HG03039 (cell line): ENCODE measurements around the gene PPP1R14D.
A peak's percentile ranks its signal among the peaks of the same experiment; 100 is the strongest.

Source experiments
- ATAC-seq: cut with Tn5 transposase; IDR thresholded peaks from one replicate; pipeline ENCODE4 v1.9.1; 2021; ENCODE audit warnings: mild to moderate bottlenecking, moderate library complexity; ENCODE audit not compliant: unreplicated experiment

The PPP1R14D gene

DNA sequence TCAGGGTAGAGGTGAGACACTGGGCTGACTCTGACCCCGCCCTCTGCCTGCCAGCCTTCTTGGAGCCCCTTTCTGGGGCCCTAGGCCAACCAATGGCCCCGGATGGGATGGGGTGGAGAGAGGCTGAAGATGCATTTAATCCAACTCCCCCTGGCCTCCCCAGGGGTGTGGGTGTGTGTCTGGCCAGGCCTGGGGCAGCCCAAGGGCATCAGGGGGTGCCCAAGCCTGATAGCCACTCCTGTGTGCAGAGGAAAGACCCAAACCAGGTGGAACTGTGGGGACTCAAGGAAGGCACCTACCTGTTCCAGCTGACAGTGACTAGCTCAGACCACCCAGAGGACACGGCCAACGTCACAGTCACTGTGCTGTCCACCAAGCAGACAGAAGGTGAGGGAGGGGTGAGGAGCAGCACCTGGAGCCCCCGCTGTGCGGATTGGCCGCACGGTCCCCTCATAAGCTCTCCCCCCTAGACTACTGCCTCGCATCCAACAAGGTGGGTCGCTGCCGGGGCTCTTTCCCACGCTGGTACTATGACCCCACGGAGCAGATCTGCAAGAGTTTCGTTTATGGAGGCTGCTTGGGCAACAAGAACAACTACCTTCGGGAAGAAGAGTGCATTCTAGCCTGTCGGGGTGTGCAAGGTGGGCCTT lies 24.9 kb upstream of the PPP1R14D start:
- ATAC-seq = no peak

DNA sequence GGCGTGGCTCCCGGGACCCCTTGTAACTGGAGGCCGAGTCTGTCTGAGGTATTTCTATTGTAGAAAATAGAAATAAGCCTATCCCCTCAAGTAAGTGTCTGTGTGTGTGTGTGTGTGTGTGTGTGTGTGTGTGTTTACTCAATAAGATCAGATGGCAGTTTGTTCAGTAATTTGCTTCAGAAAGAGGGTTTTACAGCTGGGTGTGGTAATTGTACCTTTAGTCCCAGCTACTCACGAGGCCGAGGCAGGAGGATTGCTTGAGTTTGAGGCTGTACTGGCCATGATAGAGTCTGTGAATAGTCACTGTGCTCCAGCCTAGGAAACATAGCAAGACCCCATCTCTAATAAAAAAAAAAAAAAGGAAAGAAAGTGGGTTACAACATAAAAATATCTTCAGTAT lies 24.0 kb upstream of the PPP1R14D start:
- no peak for ATAC-seq

DNA sequence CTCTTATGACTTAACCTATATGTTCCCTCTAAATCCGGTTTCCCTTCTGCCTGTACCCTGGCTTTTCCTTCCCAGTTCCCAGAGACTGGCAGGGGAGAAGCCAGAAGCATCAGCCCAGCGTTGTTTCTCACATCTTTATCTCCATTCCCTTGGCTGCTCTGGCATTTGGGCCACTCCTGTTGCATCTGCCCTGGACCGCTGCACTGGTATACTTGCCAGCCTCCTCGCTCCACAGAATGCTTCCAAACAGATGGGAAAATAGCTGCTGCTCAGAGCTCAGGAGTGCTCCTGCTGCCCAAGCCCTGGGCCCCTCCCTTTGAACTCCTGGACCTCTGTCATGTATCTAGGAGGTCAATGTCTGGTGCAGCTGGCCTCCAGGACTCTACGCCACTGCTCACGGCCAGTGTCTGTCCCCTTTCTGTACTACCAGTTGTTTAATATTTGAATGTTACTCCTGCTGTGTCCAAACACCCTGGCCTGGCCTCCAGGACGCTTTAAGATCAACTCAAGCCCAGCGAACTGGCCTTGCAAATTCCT lies 22.1 kb upstream of the PPP1R14D start:
- ATAC-seq = no peak

DNA sequence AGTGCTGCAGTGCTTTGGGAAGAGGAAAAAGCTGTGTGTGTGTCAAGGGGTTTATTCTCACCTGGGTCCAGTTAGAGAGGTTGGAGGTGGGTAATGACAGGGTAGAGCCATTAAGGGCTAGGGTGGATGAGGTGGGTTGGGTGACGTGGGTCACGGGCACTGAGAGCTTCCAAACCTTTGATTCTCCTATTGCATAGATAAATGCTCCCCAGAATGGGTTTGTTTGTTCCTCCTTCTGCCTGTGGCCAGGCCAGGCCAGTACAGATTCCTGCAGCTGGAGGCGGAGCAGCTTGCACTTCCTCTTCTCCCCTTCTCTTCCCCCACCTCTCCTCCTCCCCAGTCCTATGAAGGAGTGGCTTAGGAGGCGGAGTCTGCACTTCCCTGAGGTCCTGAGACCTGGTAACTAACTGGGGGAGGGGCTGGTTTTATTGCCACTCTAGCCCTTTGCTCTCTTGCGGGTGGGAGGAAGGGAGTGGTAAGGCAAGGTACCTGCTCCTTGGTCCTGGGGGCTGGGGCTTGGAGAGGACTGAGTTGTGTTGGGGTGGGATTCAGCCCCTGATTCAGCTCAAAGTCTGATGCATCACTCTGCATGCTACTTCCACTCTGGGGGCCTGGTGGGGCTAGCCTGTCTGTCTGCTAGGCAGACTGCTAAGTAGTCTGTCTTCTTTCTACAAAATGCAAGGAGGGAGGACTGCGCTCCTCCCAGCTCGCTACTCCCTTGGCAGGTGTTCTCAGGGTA lies 18.9 kb upstream of the PPP1R14D start:
- peak; percentile 54 for ATAC-seq

DNA sequence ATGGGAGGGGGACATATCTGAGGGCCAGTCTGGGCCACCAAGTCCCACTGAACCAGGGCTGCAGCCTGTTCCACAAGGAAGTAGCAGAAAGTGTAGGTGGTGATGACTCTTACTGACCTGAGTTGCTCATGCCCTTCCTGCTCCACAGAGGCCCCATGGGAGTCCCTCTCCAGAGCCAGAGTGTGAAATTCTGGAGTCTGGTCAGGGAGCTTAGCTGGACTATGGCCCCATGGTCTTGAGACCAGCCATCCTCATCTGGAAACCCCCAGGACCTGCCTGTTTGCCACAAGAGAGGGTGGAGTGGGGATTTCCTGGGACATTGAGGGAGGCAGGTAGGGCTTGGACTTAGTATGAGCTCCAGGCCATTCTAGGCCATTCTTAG lies 18.3 kb upstream of the PPP1R14D start:
- ATAC-seq = peak; percentile 12

DNA sequence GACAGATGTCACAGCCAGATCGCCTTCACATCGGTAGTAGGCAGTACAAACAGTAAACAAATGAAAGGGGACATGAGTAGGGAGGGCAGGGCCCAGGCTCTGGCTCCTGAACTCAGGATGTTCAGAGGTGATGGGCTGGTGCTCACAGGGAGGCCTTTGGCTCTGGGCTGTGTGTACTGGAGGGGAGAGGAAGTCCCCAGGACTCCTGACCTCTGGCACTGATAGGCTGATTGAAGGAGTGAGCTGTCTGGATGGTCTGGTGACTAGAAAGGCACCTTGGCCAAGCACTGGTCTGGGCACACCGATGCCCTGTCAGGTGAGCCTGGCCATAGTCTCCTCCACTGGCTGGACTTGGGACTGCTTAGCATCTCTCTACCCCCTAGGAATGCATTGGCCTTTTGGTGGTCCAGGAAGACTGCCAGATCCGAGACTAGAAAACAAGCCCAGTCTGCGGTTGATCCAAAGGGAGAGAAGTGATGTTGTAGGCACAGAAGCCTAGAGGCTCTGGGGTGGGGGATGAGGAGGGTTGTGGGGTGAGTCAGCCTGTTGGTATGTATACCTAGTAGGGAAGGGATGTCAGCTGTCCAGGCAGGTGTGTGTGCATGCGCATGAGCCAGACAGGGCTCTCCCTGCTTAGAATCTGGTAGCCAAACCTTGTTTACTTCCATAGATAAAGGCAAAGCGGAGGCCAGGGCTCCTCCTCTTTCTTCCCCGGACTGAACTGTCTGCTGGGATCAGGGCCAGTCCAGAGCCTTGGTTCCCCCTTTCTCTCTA lies 17.2 kb upstream of the PPP1R14D start:
- ATAC-seq = no peak

DNA sequence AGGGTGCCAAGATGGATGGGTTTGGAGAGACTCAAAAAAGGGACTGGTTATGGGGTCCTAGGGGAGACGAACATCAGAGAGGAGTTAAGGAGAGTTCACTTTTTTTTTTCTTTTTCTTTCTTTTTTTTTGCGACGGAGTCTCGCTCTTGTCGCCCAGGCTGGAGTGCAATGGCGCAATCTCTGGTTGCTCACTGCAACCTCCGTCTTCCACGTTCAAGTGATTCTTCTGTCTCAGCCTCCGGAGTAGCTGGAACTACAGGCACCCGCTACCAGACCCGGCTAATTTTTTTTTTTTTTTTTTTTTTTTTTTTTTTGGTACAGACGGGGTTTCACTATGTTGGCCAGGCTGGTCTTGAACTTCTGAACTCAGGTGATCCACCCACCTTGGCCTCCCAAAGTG lies 16.5 kb upstream of the PPP1R14D start:
- ATAC-seq = no peak

DNA sequence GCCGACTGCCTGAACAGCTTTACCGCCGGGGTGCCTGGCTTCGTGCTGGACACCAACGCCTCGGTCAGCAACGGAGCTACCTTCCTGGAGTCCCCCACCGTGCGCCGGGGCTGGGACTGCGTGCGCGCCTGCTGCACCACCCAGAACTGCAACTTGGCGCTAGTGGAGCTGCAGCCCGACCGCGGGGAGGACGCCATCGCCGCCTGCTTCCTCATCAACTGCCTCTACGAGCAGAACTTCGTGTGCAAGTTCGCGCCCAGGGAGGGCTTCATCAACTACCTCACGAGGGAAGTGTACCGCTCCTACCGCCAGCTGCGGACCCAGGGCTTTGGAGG lies 16.2 kb upstream of the PPP1R14D start:
- no peak for ATAC-seq

DNA sequence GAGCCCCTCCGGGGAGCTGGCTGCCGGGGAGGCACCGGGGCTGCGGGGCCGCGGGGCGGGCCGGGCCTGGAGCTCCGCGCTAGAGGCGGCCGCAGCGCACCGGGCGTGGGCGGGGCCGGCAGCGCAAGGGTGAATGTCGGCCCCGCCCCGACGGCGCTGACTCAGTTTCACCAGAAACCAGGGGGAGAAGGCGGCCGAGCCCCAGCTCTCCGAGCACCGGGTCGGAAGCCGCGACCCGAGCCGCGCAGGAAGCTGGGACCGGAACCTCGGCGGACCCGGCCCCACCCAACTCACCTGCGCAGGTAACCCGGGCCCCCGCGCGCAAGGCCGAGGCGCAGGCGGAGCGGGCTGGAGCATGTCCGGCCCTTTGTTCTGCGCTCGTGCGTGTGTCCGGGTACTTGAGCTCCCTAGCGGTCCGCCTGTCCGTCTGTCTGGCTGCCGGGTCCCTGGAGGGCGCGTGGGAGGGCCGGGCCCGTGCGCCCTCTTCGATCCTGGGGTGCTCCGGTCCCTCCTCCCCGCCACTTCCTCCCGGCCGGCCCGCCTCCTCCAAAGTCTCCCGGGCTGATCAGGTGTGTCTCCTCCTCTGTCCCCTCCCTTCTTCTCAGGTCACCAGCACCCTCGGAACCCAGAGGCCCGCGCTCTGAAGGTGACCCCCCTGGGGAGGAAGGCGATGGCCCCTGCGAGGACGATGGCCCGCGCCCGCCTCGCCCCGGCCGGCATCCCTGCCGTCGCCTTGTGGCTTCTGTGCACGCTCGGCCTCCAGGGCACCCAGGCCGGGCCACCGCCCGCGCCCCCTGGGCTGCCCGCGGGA lies 15.6 kb upstream of the PPP1R14D start, which contains the start of gene SPINT1:
Gene SPINT1, plus strand, starts transcription at position 164 of the 811 bp plus-strand sequence. Its CDS starts 507 bp downstream, at position 671.
- no peak for ATAC-seq

DNA sequence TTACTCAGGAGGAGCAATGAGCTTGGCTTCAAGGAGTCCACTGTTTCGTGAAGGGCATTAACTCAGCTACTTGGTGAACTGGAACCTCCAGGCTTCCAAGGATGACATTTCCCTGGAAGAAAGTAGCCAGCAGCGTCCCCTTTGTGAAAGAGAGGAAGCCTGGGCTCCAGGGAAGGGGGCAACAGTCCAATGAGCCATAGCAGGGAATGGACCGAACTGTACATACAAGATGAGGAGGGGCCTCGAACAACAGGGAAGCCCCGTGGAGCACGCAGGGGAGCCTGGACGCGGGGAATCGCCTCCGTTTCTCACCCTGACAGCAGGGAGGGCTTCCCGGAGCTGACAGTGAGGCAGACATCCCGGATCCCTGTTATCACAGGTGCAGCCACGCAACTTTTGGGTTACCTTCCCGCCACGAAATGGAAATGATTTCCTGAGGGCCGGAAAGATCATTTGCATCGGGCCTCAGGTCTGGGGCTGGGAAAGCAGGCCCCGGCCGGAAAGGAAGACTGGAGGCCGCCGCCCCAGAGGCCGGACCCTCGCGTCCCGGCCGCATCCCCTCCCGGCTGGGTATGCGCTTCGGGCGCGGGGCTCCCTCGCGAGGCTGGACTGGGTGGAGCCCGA lies 14.9 kb upstream of the PPP1R14D start:
- ATAC-seq = no peak

DNA sequence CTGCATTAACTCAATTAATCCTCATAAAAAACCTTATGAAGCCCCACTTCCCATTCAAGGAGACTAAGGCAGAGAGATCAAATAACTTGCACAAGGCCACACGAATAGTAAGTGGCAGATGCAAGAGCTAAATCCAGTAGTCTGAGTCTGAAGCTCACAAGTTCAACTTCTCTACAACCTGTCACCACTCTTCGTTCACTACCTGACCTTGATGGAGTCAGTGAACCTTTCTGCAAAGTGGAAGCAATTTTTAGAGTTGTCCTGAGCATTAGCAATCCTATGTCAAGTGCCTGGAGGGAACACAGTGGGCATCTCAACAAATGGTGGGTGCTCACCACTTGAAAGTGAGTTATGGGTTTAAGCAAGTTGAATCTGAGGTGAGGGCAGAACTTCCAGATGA lies 13.2 kb upstream of the PPP1R14D start:
- ATAC-seq = no peak

DNA sequence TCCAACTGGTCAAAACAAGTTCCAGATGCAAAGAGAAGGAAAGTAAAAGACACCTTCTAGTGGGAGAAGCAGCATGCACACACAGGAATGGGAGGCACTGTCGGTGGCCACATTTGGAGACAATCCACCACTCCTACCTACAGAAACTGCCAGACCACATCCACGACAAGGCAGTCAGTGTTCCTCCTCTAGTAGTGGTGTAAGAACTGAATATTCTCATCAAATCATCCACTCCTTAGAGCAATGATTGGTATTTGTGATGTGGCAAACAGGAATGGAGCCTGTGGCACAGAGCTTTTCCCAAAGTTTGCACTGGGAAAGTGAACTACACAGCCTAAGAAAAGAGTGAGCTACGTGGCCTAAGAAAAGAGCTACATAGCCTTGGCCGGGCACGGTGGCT lies 10.2 kb upstream of the PPP1R14D start:
- no peak for ATAC-seq

DNA sequence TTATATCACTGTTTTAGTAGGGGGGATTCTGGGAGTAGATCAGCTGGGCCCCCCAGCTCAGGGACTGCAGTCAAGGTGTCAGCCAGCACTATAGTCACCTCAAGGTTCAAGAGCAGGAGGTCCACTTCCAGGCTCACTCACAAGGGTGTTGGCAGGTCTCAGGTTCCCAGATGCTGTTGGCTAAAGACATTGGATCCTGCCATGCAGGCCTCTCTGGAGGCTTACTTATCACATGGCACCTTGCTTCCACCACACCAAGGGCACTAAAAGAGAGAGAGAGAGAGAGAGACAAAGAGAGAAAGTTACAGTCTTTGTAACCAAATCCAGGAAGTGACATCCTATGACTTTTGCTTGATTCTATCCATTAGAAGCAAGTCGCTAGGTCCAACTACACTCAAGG lies 7.5 kb upstream of the PPP1R14D start:
- ATAC-seq = no peak

DNA sequence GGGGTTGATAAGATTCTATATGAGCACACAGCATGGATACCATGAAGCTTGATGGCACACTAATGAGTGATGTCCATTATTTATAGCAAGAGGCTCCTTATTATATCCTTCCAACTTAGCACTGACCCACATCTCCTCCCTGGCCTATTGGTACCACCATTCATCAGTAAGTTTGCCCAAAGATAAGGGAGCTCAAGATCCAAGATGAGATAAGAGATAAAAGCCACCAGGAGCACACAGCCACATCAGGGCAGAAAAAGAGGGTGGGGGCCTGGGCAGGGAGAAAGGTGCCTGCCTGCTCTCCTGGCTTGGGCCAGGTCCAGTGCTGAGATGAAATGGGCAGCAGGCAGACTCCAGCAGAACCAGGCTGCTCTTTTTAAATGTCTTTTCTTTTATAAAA lies 4.4 kb upstream of the PPP1R14D start:
- no peak for ATAC-seq

DNA sequence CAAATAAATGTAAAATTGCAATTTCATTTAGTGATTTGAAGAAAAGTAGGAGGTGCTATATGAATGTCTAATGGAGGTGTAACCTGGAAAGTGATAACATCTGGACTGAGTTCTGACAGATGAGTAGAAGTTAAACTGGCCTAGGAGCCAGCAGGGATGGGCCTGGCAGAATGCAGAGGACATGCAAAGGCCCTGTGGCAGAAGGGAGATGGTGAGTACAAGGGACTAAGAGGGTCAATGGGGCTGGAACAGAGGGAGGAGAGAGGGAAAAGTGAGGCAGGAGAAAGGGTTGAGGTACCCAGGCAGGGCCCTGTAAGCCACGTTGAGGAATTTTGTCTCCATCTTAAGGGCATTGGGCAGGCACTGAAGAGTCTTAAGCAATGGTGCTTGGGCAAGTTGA lies 3.4 kb upstream of the PPP1R14D start:
- ATAC-seq = no peak

DNA sequence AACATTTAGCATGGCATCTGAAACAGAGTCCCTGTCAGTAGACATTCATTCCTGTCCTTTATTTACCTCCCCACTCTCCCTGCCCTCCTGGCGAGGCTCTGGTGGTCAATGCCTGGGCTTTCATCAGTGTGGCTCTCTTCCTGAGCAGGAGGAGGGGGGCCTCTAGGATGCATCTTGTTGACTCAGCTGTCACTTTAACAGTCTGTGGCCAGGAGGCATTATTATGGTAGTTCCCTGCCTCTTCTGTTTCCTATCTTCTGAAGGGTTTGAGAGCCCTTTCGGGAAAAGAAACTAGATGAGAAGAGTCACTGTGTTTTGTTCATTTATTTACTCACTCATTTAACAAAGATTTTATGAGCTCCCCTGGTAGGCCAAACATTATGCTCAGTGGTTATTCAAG lies 2.4 kb upstream of the PPP1R14D start:
- no peak for ATAC-seq

DNA sequence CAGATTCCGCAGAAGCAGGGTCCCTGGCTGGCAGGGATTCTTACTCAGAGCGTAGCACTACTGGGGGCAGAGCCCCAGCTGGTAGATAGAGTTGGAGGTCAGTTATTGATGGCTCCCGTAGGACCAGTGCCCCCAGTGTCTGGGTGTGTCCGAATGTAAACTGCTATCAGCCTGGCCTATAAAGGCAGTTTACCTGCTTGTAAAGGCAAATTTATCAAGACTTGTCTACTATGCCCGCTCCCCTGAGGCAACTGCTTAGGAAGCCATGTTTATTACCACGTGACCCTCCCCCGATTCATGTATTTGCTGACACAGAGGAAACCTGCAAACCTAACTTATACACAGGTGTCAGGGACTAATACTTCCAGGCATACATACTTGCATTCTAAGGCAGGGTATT lies 607 bp upstream of the PPP1R14D start:
- no peak for ATAC-seq

DNA sequence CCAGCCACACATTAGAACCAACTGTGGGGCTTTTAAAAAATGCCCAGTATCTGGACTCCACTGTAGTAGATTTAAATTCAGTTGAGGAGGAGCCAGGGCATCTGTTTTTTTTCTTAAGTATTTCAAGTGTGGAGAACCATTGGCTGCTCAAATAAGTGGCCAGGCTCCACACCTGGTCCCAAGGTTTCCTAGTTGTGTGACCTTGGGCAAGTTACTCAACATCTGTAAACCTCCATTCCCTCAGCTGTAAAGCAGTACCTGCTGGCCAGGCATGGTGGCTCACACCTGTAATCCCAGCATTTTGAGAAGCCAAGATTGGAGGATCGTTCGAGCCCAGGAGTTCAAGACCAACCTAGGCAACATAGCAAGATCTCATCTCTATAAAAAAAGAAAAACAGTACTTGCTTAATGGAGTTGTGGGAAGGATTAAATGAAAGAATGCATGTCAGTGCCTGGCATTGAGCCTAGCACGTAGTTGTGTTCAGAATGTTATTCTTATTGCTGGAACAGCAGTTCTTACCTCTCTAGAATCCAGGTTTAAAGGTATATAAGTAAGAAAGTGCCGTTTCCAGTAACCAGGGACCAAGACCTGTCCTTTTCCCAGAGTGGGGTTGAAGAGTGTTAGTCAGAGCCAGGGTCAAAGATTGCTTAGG lies 2.0 kb downstream of the PPP1R14D start:
- ATAC-seq = no peak

DNA sequence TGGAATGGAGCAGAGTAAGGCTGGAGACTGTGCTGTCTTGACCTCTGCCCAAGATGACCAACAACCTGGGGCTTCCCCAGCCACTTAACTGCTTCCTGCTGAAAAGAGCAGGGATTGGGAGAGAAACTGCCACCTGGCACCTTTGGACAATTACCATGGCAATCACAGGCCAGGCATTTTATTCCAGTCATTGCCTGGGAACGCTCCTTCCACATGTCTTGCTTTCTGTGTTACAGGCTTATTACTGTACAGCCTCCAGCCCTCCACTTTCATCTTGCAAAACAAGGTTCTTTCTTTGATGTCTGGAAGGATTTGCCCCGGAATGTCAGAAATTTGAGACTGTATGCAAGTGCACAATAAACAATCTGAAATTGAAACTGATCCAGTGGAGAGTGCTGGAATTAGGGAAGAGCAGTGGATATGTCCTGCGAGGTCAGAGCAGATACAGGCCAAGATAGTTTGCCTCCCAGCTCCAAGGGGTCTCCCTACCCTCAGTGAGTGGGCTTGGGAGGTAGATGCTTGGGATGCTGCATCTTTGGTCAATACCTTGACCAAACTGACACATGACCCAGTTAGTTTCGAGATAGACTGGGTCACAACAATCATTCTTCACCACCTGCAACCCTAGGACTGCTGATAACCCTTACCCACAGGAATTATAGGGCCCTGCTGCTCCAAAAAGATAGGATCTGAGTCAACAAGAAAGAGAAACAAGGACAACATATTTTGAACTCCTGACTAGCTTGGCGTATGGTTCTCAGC lies 2.7 kb downstream of the PPP1R14D start:
- no peak for ATAC-seq
